Keratinocyte (primary cell): ENCODE data around the gene RELA. TPM values are rescaled to one million over a fixed set of nuclear protein-coding genes. Genes with fewer than 3 reads are reported as not detected.

Experiments
- DNase-seq: peaks from one replicate; pipeline ENCODE4 v3.0.0-alpha.2; 2011; ENCODE audit warnings: low read depth, missing footprints, low spot score
- FAIRE-seq: peaks from 2 replicates; lab custom pipeline; 2011; peaks lifted over from hg19 to GRCh38; lab: Jason Lieb, UNC
- H2AFZ ChIP-seq: 2 replicates; pipeline ENCODE4 v1.6.0; 2012; ENCODE audit warnings: low read length, control low read depth, inconsistent platforms; ENCODE audit not compliant: control insufficient read depth
- H3K27ac ChIP-seq: 2 replicates; pipeline ENCODE4 v1.5.1; 2011; ENCODE audit warnings: low read length; ENCODE audit not compliant: control insufficient read depth, insufficient read depth
- H3K27me3 ChIP-seq: 3 replicates; pipeline ENCODE4 v1.6.0; 2011; ENCODE audit warnings: low read length; ENCODE audit not compliant: control insufficient read depth, insufficient read depth; ENCODE audit errors: extremely low read depth
- H3K36me3 ChIP-seq, 2 experiments: 2 replicates in 1 of 2; 3 replicates in 1 of 2; pipeline ENCODE4 v1.5.1; 2011; ENCODE audit warnings: low read length in 2 of 2, mild to moderate bottlenecking in 1 of 2; ENCODE audit not compliant: control insufficient read depth in 2 of 2, insufficient read depth in 2 of 2; ENCODE audit errors: extremely low read depth in 1 of 2
- H3K4me1 ChIP-seq: 3 replicates; pipeline ENCODE4 v1.5.1; 2011; ENCODE audit warnings: low read length; ENCODE audit not compliant: control insufficient read depth, insufficient read depth; ENCODE audit errors: extremely low read depth
- H3K4me2 ChIP-seq: 3 replicates; pipeline ENCODE4 v1.6.0; 2011; ENCODE audit warnings: low read depth, low read length; ENCODE audit not compliant: control insufficient read depth, insufficient read depth; ENCODE audit errors: extremely low read depth
- H3K4me3 ChIP-seq, 3 experiments: fragments of 200-600 bp in 1 of 3; sonication (generic) in 1 of 3; 2 replicates in 2 of 3; 3 replicates in 1 of 3; pipeline ENCODE4 v1.5.1; 2011 to 2016; ENCODE audit warnings: low read length in 3 of 3, mild to moderate bottlenecking in 3 of 3, control low read depth in 2 of 3, inconsistent platforms in 1 of 3, low read depth in 1 of 3, mixed read lengths in 1 of 3, mixed run types in 1 of 3, moderate library complexity in 1 of 3; ENCODE audit not compliant: control insufficient read depth in 2 of 3, insufficient read depth in 2 of 3; ENCODE audit errors: extremely low read depth in 1 of 3
- H3K79me2 ChIP-seq: 2 replicates; pipeline ENCODE4 v1.6.0; 2012; ENCODE audit warnings: low read length; ENCODE audit not compliant: control insufficient read depth, insufficient read depth
- H3K9ac ChIP-seq: 3 replicates; pipeline ENCODE4 v1.6.0; 2011; ENCODE audit warnings: low read length; ENCODE audit not compliant: control insufficient read depth, insufficient read depth; ENCODE audit errors: extremely low read depth
- H3K9me1 ChIP-seq: 3 replicates; pipeline ENCODE4 v1.6.0; 2011; ENCODE audit warnings: low read length; ENCODE audit not compliant: control insufficient read depth, insufficient read depth; ENCODE audit errors: extremely low read depth
- H3K9me3 ChIP-seq: 2 replicates; pipeline ENCODE4 v1.5.1; 2012; ENCODE audit warnings: low read depth, low read length; ENCODE audit not compliant: control insufficient read depth
- H4K20me1 ChIP-seq: 3 replicates; pipeline ENCODE4 v1.6.0; 2011; ENCODE audit warnings: low read length; ENCODE audit not compliant: control insufficient read depth, insufficient read depth; ENCODE audit errors: extremely low read depth
- EZH2 ChIP-seq: IDR thresholded peaks from one replicate; pipeline ENCODE4 v1.6.1; 2012; ENCODE audit warnings: inconsistent platforms, mild to moderate bottlenecking, low read length, moderate library complexity
- dilution Hi-C: fragments of 300-500 bp; cut with MboI; formaldehyde crosslinking; loops from one replicate; pipeline ENCODE4 v1.7.0; 2020; ENCODE audit warnings: low sequenced_read_pairs; ENCODE audit not compliant: extremely low pct_ligation_motif_present
- polyA plus RNA-seq, 5 experiments: library from polyadenylated mRNA; depleted of rRNA in 3 of 5; stranded (reverse) in 3 of 5; stranded (forward) in 1 of 5; unstranded in 1 of 5; fragments of >200 nt; gene quantifications; 1 replicate in 1 of 5; 2 replicates in 3 of 5; 3 replicates in 1 of 5; pipeline versions ENCODE4 v1.2.1 to v1.2.3, GENCODE V29; 2011 to 2012; ENCODE audit warnings: missing spikeins in 2 of 5, low read depth in 1 of 5, low replicate concordance in 1 of 5
- TF ChIP-seq, protein P1 (sequence below), 3 experiments: IDR thresholded peaks in 1 of 3; conservative IDR thresholded peaks in 1 of 3; optimal IDR thresholded peaks in 1 of 3; 2 replicates in 2 of 3; 3 replicates in 1 of 3; pipeline versions ENCODE3 to v1.5.1; 2011; ENCODE audit warnings: low read length in 3 of 3, mild to moderate bottlenecking in 3 of 3, moderate library complexity in 2 of 3, control low read depth in 1 of 3, inconsistent platforms in 1 of 3; ENCODE audit not compliant: insufficient read depth in 2 of 3; ENCODE audit errors: extremely low read depth in 1 of 3

The RELA gene
- polyA plus RNA-seq, 1 donor (not counting 4 experiments of a cell fraction or from before 2014, with no cell fraction given) = 20.4 TPM

- H3K9me3 ChIP-seq = no peaks in the 10 kb centered on the region
- no peak overlapping the region for H3K4me2 ChIP-seq
- H2AFZ ChIP-seq = no peak overlapping the region
- H3K27ac ChIP-seq = no peak overlapping the region
- no peak overlapping the region for H3K9ac ChIP-seq
- FAIRE-seq = no peak
- H4K20me1 ChIP-seq = peaks cover 4% of the 10 kb centered on the region
- H3K79me2 ChIP-seq = no peaks in the 10 kb centered on the region
- peaks cover 7% of the 10 kb centered on the region for H3K4me1 ChIP-seq
- no peaks in the 10 kb centered on the region for H3K27me3 ChIP-seq
- dilution Hi-C loops = no loop called here
- H3K36me3 ChIP-seq = peaks cover 42 to 48% of the 10 kb centered on the region in 2 experiments
- TF ChIP-seq, protein P1, sequence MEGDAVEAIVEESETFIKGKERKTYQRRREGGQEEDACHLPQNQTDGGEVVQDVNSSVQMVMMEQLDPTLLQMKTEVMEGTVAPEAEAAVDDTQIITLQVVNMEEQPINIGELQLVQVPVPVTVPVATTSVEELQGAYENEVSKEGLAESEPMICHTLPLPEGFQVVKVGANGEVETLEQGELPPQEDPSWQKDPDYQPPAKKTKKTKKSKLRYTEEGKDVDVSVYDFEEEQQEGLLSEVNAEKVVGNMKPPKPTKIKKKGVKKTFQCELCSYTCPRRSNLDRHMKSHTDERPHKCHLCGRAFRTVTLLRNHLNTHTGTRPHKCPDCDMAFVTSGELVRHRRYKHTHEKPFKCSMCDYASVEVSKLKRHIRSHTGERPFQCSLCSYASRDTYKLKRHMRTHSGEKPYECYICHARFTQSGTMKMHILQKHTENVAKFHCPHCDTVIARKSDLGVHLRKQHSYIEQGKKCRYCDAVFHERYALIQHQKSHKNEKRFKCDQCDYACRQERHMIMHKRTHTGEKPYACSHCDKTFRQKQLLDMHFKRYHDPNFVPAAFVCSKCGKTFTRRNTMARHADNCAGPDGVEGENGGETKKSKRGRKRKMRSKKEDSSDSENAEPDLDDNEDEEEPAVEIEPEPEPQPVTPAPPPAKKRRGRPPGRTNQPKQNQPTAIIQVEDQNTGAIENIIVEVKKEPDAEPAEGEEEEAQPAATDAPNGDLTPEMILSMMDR (optimal IDR thresholded peaks at IDR 0.05 in 1 of 3, IDR thresholded peaks at IDR 0.05 in 1 of 3, conservative IDR thresholded peaks at IDR 0.05 in 1 of 3; ENCODE audit: extremely low read depth in 1 of 3, insufficient read depth in 2 of 3, low read length in 3 of 3) = no peak
- no peak for TF ChIP-seq EZH2
- DNase-seq = no peak
- no peaks in the 10 kb centered on the region for H3K9me1 ChIP-seq
- no peak overlapping the region for H3K4me3 ChIP-seq
Observed at GRCh38 chr11:65634440-65634839, 28.3 kb downstream of the RELA start.

GRCh38 chr11:65634109-65634436 is 28.6 kb downstream of the RELA start:
- Histone ChIP-seq H3K36me3 (peaks cover 46 to 52% of the 10 kb centered on the region in 2 experiments), H3K9ac (no peak overlapping the region)

More at GRCh38 chr11:65634109-65634436, 28.6 kb downstream of the RELA start:
- DNase-seq = no peak
- H2AFZ ChIP-seq = no peak overlapping the region
- dilution Hi-C loops = no loop called here
- no peaks in the 10 kb centered on the region for H3K9me1 ChIP-seq
- H3K4me1 ChIP-seq = peaks cover 7% of the 10 kb centered on the region
- no peaks in the 10 kb centered on the region for H3K27me3 ChIP-seq
- H3K4me2 ChIP-seq = no peak overlapping the region
- H3K27ac ChIP-seq = no peak overlapping the region
- H3K79me2 ChIP-seq = no peaks in the 10 kb centered on the region
- H3K4me3 ChIP-seq = no peak overlapping the region
- no peak for FAIRE-seq
- peaks cover 4% of the 10 kb centered on the region for H4K20me1 ChIP-seq
- TF ChIP-seq, protein P1 (optimal IDR thresholded peaks at IDR 0.05 in 1 of 3, IDR thresholded peaks at IDR 0.05 in 1 of 3, conservative IDR thresholded peaks at IDR 0.05 in 1 of 3; ENCODE audit: extremely low read depth in 1 of 3, insufficient read depth in 2 of 3, low read length in 3 of 3) = no peak
- no peak for TF ChIP-seq EZH2
- no peaks in the 10 kb centered on the region for H3K9me3 ChIP-seq
